ENCODE results near the gene ZNF77. TPM values are rescaled to one million over a fixed set of nuclear protein-coding genes. Genes with fewer than 3 reads are reported as not detected.
A peak's percentile ranks its signal among the peaks of the same experiment; 100 is the strongest.

The ZNF77 gene
- total RNA-seq, 1 donor from 2014 or later, result 5.5 TPM

DNA sequence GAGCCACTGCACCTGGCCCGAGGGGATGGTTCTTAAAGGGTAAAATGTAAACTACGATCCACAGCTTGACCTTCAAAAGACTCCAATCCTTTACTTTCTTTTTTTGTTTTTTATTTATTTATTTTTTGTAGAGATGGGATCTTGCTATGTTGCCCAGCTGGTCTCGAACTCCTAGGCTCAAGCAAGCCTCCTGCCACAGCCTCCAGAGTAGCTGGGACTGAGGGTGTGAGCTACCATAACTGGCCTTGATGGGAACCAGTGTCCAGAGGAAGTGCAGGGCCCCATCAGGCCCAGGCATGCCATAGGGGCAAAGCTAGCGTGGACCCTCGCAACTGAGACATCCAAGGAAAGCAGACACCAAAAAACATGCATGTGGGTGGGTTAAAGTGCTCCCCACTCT, 18.4 kb upstream of the ZNF77 start:
- Mint-ChIP-seq H3K27me3 (ENCODE audit: unreplicated experiment) (peaks cover 4% of the 10 kb centered on the region), H3K36me3 (ENCODE audit: low read depth, unreplicated experiment) (no peaks in the 10 kb centered on the region), H3K4me3 (ENCODE audit: unreplicated experiment) (no peak overlapping the region), H3K4me1 (ENCODE audit: unreplicated experiment) (peaks cover 7% of the 10 kb centered on the region), H3K9me3 (ENCODE audit: unreplicated experiment) (no peaks in the 10 kb centered on the region), H3K27ac (ENCODE audit: unreplicated experiment) (no peak overlapping the region)
- TF ChIP-seq, protein P1, sequence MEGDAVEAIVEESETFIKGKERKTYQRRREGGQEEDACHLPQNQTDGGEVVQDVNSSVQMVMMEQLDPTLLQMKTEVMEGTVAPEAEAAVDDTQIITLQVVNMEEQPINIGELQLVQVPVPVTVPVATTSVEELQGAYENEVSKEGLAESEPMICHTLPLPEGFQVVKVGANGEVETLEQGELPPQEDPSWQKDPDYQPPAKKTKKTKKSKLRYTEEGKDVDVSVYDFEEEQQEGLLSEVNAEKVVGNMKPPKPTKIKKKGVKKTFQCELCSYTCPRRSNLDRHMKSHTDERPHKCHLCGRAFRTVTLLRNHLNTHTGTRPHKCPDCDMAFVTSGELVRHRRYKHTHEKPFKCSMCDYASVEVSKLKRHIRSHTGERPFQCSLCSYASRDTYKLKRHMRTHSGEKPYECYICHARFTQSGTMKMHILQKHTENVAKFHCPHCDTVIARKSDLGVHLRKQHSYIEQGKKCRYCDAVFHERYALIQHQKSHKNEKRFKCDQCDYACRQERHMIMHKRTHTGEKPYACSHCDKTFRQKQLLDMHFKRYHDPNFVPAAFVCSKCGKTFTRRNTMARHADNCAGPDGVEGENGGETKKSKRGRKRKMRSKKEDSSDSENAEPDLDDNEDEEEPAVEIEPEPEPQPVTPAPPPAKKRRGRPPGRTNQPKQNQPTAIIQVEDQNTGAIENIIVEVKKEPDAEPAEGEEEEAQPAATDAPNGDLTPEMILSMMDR (IDR thresholded peaks at IDR 0.05; ENCODE audit: unreplicated experiment), result no peak
- DNase-seq (ENCODE audit: low spot score), result no peak

DNA sequence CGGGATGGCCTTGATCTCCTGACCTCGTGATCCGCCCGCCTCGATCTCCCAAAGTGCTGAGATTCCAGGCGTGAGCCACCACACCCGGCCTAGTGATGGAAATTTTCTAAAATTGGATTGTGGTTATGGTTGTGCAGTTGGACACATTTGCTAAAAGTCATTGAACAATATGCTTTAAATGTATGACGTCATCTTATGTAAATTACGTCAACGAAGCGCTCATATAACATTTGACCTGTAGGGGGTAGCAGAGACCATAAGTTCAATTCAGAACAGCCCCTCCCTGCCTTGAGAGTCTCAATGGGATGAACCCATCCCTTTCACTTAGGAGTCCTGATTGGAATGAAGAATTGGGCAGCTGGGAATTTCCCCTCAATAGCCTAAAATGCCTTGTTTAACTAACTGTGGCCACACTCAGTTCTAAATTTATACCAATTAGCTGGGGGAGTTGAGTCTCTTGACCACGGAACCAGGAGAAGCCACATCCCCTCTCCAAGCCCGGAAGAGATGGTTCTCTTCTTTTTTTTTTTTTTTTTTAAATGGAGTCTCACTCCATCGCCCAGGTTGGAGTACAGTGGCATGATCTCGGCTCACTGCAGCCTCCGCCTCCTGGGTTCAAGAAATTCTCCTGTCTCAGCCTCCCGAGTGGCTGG, 17.4 kb upstream of the ZNF77 start:
- DNase-seq (ENCODE audit: low spot score), result peak; percentile 73
- Mint-ChIP-seq H3K36me3 (ENCODE audit: low read depth, unreplicated experiment) (no peaks in the 10 kb centered on the region), H3K9me3 (ENCODE audit: unreplicated experiment) (no peaks in the 10 kb centered on the region), H3K27ac (ENCODE audit: unreplicated experiment) (peak overlapping the region; percentile 87), H3K4me1 (ENCODE audit: unreplicated experiment) (peaks cover 7% of the 10 kb centered on the region), H3K27me3 (ENCODE audit: unreplicated experiment) (peaks cover 4% of the 10 kb centered on the region), H3K4me3 (ENCODE audit: unreplicated experiment) (no peak overlapping the region)
- TF ChIP-seq, protein P1 (IDR thresholded peaks at IDR 0.05; ENCODE audit: unreplicated experiment), result peak; percentile 93

DNA sequence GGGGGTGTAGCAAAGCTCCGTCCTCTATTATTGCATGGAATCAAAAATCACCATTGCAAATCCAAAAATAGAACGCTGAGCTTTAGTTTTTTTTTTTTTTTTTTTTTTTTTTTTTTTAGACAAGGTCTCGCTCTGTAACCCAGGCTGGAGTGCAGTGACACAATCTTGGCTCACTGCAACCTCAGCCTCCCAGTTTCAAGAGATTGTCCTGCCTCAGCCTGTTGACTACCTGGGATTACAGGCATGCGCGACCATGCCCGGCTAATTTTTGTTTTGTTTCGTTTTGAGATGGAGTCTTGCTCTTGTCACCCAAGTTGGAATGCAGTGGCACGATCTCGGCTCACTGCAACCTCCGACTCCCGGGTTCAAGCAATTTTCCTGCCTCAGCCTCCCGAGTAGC, 15.3 kb upstream of the ZNF77 start:
- no peak for DNase-seq (ENCODE audit: low spot score)
- Mint-ChIP-seq H3K4me3 (ENCODE audit: unreplicated experiment) (no peak overlapping the region), H3K36me3 (ENCODE audit: low read depth, unreplicated experiment) (no peaks in the 10 kb centered on the region), H3K27ac (ENCODE audit: unreplicated experiment) (no peak overlapping the region), H3K27me3 (ENCODE audit: unreplicated experiment) (peaks cover 4% of the 10 kb centered on the region), H3K9me3 (ENCODE audit: unreplicated experiment) (no peaks in the 10 kb centered on the region), H3K4me1 (ENCODE audit: unreplicated experiment) (peaks cover 7% of the 10 kb centered on the region)
- TF ChIP-seq, protein P1 (IDR thresholded peaks at IDR 0.05; ENCODE audit: unreplicated experiment), result no peak

DNA sequence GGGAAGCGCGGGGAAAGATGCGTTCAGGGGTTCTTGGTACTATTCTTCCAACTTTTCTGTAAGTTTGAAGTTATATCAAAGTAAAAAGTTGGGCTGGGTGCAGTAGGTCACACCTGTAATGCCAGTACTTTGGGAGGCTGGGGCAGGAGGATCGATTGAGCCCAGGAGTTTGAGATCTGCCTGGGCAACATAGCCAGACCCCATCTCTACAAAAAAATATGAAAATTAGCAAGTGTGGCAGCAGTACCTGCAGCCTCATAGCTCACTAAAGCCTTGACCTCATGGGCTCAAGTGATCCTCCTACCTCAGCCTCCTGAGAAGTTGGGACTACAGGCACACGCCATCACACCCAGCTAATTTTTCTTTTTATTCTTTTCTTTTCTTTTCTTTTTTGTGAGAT, 12.4 kb upstream of the ZNF77 start:
- Mint-ChIP-seq H3K36me3 (ENCODE audit: low read depth, unreplicated experiment) (no peaks in the 10 kb centered on the region), H3K27ac (ENCODE audit: unreplicated experiment) (no peak overlapping the region), H3K9me3 (ENCODE audit: unreplicated experiment) (no peaks in the 10 kb centered on the region), H3K4me3 (ENCODE audit: unreplicated experiment) (no peak overlapping the region), H3K27me3 (ENCODE audit: unreplicated experiment) (peaks cover 8% of the 10 kb centered on the region), H3K4me1 (ENCODE audit: unreplicated experiment) (peaks cover 7% of the 10 kb centered on the region)
- DNase-seq (ENCODE audit: low spot score), result no peak
- TF ChIP-seq, protein P1 (IDR thresholded peaks at IDR 0.05; ENCODE audit: unreplicated experiment), result no peak

DNA sequence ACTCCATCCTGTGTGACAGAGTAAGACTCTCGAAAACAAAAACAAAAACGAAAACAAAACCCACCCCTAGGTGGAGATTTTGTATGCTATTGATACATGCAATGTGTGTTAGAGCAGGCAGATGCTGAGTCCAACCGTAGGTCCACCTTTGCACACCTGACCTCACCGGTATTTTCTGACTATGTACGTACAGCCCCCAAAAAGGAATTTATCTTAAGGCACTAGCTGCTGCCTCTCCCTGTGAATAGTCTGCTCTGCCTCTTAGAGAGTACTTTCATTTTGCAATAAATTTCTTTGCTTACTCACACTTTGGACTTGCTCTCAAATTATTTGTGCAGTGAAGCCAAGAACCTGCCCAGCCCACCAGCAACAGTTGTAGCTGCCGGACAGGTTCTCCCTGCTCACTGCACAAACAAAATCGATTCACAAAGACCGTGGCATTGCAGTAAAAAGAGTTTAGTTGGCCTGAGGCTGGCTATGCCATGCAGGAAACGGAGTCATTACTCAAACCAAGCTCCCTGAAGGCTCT, 8.2 kb upstream of the ZNF77 start:
- TF ChIP-seq, protein P1 (IDR thresholded peaks at IDR 0.05; ENCODE audit: unreplicated experiment), result no peak
- DNase-seq (ENCODE audit: low spot score), result no peak
- peaks cover 7% of the 10 kb centered on the region for H3K27me3 Mint-ChIP-seq (ENCODE audit: unreplicated experiment)
- H3K36me3 Mint-ChIP-seq (ENCODE audit: low read depth, unreplicated experiment), result peaks cover 7% of the 10 kb centered on the region
- no peak overlapping the region for H3K27ac Mint-ChIP-seq (ENCODE audit: unreplicated experiment)
- peaks cover 15% of the 10 kb centered on the region for H3K4me1 Mint-ChIP-seq (ENCODE audit: unreplicated experiment)
- H3K4me3 Mint-ChIP-seq (ENCODE audit: unreplicated experiment), result no peak overlapping the region
- no peaks in the 10 kb centered on the region for H3K9me3 Mint-ChIP-seq (ENCODE audit: unreplicated experiment)
